Prostate gland (tissue), 2 donors: ENCODE data around the gene GTPBP1.

Experiments used
- CTCF ChIP-seq, 4 experiments: fragments of 200-600 bp in 2 of 4; fragments of 450-650 bp in 2 of 4; sonication (generic) in 2 of 4; IDR thresholded peaks; 1 replicate in 3 of 4; 2 replicates in 1 of 4; pipeline ENCODE4 v1.5.1; 2016 to 2019; ENCODE audit warnings: antibody characterized with exemption in 4 of 4, mild to moderate bottlenecking in 2 of 4, moderate library complexity in 2 of 4
- POLR2A ChIP-seq: fragments of 450-650 bp; IDR thresholded peaks from one replicate; pipeline ENCODE4 v1.6.1; 2016; ENCODE audit warnings: antibody characterized with exemption, mild to moderate bottlenecking
- POLR2AphosphoS5 ChIP-seq: sonication (generic); formaldehyde crosslinking; IDR thresholded peaks from one replicate; pipeline ENCODE4 v1.6.1; 2017; ENCODE audit warnings: antibody characterized with exemption

DNA sequence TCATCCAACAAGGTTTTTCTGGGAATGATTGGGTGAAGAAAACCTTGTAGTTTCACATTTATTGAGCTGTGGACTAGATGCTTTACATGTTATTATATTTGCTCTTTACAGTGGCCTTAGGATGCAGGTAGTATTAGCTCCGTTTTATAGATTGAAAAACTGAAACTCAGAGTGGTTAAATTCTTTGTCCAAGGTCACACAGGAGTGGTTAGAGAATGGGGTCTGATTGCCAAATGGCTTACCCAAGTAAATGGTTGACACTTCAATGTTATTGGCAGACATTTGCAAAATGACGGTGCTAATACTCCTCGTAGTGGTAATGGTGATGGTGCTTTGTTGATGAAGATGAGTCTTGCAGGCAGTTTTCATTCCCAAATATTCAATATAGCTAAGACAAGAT, 2.2 kb downstream of the GTPBP1 start:
- TF ChIP-seq CTCF (IDR thresholded peaks at IDR 0.05) (no peak), POLR2A (no peak), POLR2AphosphoS5 (no peak)
